Neural progenitor cell (in vitro differentiated cells): Measurements from ENCODE around the gene SMG1.

Source experiments
- EZH2 ChIP-seq: fragments of 200-600 bp; sonication (generic); IDR thresholded peaks from 2 replicates; pipeline ENCODE4 v1.6.1; 2017; ENCODE audit warnings: antibody characterized with exemption, mild to moderate bottlenecking, moderate library complexity
- EZH2phosphoT487 ChIP-seq: fragments of 200-600 bp; sonication (generic); IDR thresholded peaks from 2 replicates; pipeline ENCODE4 v1.6.1; 2017; ENCODE audit warnings: antibody characterized with exemption
- TF ChIP-seq, protein P1 (sequence below): fragments of 200-600 bp; sonication (generic); IDR thresholded peaks from 2 replicates; pipeline ENCODE4 v1.5.1; 2017; ENCODE audit warnings: antibody characterized with exemption, mild to moderate bottlenecking

DNA sequence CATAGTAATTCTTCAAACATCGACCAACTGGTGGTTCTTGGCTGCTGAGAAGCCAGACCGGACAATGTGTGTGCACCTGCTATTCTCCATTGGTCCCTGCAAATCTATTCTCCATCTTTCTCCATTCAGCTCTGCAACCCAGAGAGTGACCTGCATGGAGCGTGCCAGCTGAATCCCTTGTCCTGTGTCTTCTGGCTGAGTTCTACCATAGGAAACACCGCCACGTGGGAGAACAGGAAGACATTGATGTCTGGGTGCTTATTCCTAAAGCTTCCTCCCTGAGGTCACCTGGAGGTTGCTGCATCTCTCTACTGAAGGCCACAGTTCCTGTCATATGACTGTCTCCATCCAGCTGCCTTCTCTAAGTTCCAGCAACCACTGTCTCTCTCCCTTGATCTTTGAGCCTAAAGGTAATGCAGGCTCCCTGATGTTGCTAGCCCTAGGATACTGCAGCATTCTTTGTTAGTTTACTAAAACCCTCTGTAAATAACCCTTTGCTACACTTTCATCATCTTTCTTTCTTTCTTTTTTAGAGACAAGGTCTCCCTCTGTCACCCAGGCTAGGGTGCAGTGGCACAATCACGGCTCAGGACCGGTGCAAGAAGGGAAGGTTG, 10.6 kb upstream of the SMG1 start:
- TF ChIP-seq, protein P1, sequence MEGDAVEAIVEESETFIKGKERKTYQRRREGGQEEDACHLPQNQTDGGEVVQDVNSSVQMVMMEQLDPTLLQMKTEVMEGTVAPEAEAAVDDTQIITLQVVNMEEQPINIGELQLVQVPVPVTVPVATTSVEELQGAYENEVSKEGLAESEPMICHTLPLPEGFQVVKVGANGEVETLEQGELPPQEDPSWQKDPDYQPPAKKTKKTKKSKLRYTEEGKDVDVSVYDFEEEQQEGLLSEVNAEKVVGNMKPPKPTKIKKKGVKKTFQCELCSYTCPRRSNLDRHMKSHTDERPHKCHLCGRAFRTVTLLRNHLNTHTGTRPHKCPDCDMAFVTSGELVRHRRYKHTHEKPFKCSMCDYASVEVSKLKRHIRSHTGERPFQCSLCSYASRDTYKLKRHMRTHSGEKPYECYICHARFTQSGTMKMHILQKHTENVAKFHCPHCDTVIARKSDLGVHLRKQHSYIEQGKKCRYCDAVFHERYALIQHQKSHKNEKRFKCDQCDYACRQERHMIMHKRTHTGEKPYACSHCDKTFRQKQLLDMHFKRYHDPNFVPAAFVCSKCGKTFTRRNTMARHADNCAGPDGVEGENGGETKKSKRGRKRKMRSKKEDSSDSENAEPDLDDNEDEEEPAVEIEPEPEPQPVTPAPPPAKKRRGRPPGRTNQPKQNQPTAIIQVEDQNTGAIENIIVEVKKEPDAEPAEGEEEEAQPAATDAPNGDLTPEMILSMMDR: no peak
- TF ChIP-seq EZH2phosphoT487: no peak
- no peak for TF ChIP-seq EZH2
